Activated naive CD8-positive, alpha-beta T cell treated with anti-CD3 and anti-CD28 coated beads, Interleukin-2, amount 50 U/mL, for 16 hours (primary cell): Measurements from ENCODE around the gene MPND.

ENCODE experiments used
- DNase-seq: peaks from one replicate; pipeline ENCODE4 v3.0.0-alpha.2; 2020; ENCODE audit warnings: low read depth, low spot score

Gene MPND

GRCh38 chr19:4320419-4320818 lies 22.9 kb upstream of the MPND start:
- DNase-seq, result no peak

GRCh38 chr19:4322942-4323665 lies 20.3 kb upstream of the MPND start:
- DNase-seq, result no peak

DNA sequence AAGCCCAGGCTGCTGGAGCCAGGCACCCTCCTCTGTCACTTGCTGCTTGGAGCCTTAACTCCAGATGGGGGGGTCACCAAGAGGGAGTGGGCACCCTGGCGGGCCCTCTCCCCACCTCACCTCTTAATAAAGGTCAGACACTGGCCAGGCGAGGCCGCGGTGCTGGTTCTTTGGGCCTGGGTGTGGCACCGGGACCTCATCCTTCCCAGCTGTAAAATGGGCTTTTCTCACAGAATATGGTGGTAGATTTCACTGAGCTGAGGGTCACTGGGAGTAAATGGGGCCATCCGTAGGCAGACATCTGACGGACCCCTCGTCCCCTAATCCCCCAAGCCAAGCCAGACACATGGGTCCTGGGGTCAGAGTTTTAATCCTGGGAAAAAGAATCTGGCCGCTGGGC lies 19.7 kb upstream of the MPND start:
- no peak for DNase-seq

DNA sequence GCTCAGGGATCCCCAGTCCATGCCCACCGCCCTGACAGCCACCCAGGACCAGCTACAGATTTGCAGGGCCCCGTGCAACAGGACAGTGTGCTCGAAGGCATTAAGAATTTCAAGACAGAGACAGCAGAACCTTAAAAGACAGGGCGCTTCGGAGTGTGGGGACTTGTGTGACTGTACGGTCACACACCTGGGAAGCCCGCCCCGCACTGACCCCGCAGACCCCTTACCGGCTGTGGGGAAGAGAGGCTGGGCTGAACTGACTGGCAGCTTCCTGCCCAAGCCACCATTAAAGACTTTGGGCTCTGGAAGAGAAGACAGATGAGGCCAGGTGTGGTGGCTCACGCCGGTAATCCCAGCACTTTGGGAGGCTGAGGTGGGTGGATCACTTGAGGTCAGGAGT lies 19.1 kb upstream of the MPND start:
- DNase-seq, result no peak

GRCh38 chr19:4326215-4326836 lies 17.0 kb upstream of the MPND start:
- no peak for DNase-seq

- no peak for DNase-seq
Measured at GRCh38 chr19:4326837-4327251, 16.5 kb upstream of the MPND start.

DNA sequence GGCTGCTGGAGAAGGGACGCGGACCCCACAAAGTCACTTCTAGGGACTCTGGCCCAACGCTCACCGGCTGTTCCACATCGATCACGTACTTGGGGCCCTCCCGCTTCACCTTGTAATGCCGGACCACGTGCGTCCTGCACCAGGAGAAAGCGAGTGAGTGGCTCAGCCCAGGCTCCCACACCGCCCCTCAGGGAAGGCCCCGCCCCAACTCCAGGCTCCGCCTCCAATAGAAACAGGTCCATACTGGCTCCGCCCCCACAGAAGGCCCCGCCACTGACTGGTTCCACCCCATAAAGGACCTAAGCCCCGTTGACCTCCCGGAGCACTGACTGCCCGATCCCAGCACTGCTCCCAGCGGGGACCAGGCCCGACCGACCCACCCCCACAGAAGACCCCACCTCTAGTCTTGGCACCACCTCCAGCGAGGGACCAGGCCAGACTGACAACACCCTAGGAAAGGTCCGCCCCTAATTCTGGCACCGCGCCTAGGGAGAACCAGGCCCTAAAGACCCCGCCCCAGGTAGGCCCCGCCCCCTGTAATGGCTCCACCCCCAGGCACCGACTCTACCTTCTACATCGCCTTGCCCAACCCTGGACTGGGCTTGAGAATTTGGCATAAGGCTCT lies 16.0 kb upstream of the MPND start:
- peak; percentile 37 for DNase-seq

DNA sequence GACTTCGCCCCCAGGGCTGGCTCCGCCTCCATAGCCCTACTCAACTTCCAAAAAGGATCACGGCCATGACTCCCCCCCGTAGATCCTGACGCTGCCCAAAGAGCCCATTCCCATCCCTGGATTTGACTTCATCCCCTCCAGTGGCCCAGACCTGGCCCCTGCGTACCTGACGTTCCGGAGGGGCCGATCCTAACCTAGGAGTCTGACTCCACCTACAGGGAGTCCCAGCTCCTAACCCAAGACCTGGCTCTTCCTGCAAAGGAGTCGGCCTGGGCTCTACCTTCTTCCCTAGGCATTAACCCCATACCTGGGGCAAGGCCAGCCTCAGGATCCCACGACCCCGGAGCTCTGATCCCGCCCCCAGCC lies 15.5 kb upstream of the MPND start:
- no peak for DNase-seq

GRCh38 chr19:4328243-4328990 lies 14.9 kb upstream of the MPND start:
- DNase-seq, result peak; percentile 87

DNA sequence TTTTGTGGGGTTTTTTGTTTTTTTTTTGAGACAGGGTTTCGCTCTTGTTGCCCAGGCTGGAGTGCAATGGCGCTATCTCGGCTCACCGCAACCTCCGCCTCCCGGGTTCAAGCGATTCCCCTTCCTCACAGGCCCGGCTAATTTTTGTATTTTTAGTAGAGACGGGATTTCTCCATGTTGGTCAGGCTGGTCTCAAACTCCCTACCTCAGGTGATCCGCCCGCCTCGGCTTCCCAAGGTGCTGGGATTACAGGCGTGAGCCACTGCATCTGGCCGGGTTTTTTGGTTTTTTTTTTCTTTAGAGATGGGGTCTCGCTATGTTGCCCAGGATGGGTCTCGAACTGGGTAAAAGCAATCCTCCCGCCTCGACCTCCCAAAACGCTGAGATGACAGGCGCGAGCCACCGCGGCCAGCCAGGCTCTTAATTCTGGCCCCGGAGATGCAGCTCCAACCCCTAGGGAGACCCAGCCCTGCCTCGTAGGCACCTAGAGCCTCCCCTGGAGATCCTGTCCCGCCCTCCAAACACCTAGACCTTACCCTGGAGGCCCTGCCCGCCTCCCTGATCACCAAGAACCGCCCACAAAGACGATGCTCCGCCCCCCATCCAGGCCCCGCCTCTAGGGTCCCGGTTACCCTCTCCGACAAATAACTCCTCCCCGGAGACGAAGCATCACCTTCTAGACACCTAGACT lies 14.2 kb upstream of the MPND start:
- DNase-seq, result peak; percentile 20

DNA sequence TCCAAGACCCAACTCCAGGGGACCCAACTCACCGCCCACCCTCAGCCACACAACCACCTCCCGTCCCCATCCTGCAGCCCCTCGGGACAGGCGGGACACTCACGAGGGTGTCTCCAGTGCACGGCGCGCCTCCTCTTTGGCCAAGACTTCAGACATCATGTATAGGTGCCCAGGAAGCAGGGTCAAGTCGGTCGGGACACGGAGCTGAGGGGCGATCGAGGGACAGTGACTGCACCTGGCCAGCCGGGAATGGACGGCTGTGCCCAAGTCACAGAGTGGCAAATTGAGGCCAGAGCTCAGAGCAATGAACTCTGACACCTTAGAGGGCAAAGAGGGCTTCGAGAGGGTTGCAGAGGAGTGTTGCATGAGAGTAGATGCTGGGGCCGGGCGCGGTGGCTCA lies 13.5 kb upstream of the MPND start:
- no peak for DNase-seq

DNA sequence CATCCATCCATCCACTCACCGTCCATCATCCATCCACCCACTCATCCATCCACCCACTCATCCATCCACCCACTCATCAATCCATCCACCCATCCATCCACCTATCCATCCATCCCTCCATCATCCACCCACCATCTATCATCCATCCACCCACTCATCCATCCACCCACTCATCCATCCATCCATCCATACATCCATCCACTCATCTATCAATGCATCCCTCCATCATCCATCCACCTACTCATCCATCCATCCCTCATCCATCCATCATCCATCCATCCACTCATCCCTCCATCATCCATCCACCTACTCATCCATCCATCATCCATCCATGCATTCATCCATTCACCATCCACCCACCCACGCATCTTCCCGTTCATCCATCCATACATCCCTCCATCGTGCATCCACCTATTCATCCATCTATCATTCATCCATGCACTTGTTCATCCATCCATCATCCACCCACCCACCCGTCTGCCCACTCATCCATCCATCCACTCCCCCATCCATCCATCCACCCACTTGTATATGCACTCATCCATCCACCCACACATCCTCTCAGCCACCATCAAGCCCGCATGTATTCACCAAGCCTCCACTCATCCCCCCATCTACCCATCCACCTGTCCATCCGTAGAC lies 8.3 kb upstream of the MPND start:
- DNase-seq, result no peak

- no peak for DNase-seq
Measured at GRCh38 chr19:4337906-4338440, 5.4 kb upstream of the MPND start.

DNA sequence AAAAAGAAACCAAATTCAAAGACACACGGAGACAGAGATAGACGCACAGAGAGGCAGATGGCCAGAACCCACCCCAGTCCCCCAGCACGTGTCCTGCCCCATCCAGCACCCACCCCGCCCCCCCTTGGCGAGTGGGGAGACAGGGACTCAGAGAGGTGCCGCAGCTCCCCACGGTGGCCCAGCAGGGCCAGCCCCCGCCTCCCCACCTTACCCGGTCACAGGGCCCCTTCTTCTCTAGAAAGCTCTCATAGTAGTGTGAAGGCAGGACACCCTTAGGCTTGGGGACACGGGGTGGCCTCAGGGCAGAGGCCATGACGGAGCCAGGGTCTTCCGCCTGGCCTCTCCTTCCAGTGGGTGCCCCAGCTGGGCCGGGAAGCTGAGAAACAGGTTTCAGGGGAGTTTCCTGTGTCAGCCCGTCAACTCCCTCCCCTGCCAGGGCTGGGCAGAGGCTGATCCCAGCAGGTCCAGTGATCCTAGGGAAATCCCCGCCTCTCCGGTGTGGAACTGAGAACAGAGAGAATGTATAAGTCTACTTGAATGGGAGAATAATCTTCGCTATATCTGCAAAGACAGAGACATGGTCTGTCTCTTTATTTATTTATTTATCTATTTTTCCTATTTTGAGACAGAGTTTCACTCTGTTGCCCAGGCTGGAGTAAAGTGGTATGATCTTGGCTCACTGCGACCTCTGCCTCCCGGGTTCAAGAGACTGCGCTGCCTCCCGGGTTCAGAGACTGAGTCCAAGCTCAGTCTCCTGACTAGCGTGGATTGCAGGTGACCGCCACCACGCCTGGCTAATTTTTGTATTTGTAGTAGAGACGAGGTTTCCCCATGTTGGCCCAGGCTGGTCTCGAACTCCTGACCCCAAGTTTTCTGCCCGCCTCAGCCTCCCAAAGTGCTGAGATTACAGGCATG lies 4.7 kb upstream of the MPND start, which contains the start of gene STAP2:
TSS of gene STAP2 (minus strand) at position 387 of the 915 bp plus-strand sequence. CDS start at position 313, 74 bp downstream.
- no peak for DNase-seq

- DNase-seq, result no peak
Measured at GRCh38 chr19:4342314-4342614, 1.1 kb upstream of the MPND start.

DNA sequence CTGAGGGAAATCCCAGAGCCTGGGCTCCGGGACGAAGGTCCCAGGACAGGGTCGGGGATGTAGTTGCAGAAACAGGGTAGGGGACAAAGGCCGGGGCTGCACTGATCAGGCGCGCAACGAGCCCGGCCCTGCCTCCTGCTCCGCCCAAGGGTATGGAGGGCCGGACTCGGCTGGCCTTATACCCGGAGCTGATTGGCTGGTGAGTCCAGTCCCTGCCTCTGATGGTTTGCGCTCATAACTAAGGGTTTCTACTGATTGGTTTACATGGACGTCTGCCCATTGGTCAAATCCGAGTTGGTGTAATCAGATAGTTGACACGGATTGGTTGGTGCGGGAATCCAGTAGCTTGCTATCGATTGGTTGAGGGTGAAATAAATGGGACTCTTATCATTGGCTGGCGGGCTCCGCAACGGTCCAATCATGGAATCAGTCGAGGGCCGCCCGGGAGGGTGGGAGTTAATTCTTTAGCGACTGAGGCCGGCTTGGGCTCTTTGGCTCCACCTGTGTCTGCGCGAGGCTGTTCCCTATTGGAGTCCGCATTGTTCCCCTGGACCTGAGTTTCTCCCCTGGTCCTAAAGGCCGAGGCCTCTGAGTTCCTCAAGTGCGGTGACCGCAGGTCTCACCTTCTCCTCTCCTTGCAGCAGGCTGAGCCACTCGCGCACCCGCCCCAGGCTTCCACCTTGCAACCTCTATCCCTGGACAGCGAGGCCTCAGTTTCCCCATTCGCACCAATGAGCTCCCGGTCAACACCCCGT lies 570 bp upstream of the MPND start:
- peak; percentile 87 for DNase-seq

DNA sequence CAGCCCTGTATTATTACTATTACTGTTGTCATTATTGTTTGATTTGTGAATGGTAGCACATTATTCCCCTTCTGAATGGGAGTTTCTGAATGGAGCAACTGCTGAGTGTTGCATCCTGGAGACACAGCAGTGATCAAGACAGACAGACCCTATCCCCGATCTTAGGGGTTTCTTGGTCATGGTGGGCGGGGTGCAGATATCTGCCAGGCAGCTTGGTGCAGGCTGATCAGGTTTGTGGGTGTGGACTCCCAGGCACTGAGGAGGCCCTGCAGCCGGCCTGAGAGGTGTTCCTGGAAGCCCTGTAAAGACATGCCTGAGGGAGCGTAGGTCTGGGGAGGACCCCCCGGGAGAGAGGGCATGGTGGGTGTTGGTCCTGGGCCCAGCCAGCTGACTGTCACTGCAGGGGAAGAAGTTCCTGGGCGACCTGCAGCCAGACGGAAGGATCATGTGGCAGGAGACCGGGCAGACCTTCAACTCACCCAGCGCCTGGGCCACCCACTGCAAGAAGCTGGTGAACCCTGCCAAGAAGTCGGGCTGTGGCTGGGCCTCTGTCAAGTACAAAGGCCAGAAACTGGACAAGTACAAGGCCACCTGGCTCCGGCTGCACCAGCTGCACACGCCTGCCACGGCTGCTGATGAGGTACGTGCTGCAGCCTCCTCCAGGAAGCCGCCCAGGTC lies 2.1 kb downstream of the MPND start:
- DNase-seq, result no peak

DNA sequence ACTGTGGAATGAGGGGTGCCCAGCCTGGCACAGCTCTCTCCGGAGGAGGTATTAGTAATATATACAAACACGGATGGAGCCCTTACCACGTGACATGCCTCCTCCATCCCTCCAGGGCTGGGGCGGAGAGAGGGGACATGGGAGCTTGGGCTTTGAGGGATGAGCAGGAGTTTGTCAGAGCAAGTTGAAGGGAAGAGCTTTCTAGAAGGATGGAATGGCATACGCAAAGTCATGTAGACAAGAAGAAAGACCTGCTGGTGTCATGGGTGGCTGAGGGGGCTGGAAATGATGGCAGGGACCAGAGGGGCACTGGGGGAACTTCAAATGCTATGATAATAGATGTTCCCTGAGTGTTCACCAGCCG lies 2.6 kb downstream of the MPND start:
- no peak for DNase-seq

DNA sequence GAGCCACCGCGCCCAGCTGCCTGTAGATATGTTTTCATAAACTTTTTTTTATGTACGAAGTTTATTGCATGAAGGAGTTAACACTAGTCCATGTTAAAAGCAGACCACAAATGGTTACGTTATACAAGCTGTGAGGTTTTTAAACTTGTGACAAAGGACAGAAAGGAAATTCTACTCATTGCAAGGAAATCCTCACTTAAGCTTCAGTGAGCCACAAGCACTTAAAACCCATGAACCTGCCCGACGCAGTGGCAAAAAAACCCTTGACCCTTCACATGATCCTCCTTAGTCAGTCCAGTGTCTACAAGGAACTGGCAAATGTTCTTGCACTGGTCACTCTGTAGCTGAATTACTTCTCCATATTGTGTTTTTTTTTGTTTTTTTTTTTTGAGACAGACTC lies 4.2 kb downstream of the MPND start:
- no peak for DNase-seq
